NCI-H1105 (cell line): ENCODE data around the gene SMARCC2.
"Not testable (repeated sequence)": the region's sequence is repeated elsewhere in the genome, so short reads cannot be mapped to it uniquely, and the experiment has no call there.

Source experiments
- DNase-seq: peaks from one replicate; lab custom pipeline; 2025; lab: John Stamatoyannopoulos, UW

Gene SMARCC2

GRCh38 chr12:56208006-56208405, 18.7 kb upstream of the SMARCC2 start:
- no peak for DNase-seq

GRCh38 chr12:56206452-56207166, 17.3 kb upstream of the SMARCC2 start:
- DNase-seq = no peak

GRCh38 chr12:56205445-56205844, 16.2 kb upstream of the SMARCC2 start:
- no peak for DNase-seq

- DNase-seq = no peak
Measured at GRCh38 chr12:56204275-56204674, 15.0 kb upstream of the SMARCC2 start.

GRCh38 chr12:56202838-56203237, 13.6 kb upstream of the SMARCC2 start:
- DNase-seq = no peak

GRCh38 chr12:56202366-56202765, 13.1 kb upstream of the SMARCC2 start:
- no peak for DNase-seq

- no peak for DNase-seq
Measured at GRCh38 chr12:56198836-56199235, 9.6 kb upstream of the SMARCC2 start.

- no peak for DNase-seq
Measured at GRCh38 chr12:56197921-56198635, 8.8 kb upstream of the SMARCC2 start.

GRCh38 chr12:56196818-56197550, 7.7 kb upstream of the SMARCC2 start:
- not testable (repeated sequence) for DNase-seq

- DNase-seq = peak; percentile 71
Measured at GRCh38 chr12:56193025-56193578, 3.8 kb upstream of the SMARCC2 start.

- DNase-seq = no peak
Measured at GRCh38 chr12:56192582-56192981, 3.3 kb upstream of the SMARCC2 start.

GRCh38 chr12:56190695-56191155, 1.4 kb upstream of the SMARCC2 start:
- no peak for DNase-seq

GRCh38 chr12:56189918-56190694, 823 bp upstream of the SMARCC2 start:
- DNase-seq = peak; percentile 65

GRCh38 chr12:56188778-56189098, 545 bp downstream of the SMARCC2 start:
- no peak for DNase-seq

- no peak for DNase-seq
Measured at GRCh38 chr12:56188131-56188777, 1.0 kb downstream of the SMARCC2 start.

GRCh38 chr12:56186957-56187356, 2.3 kb downstream of the SMARCC2 start:
- no peak for DNase-seq

GRCh38 chr12:56178347-56178746, 10.9 kb downstream of the SMARCC2 start:
- DNase-seq = no peak

- DNase-seq = no peak
Measured at GRCh38 chr12:56172839-56173238, 16.4 kb downstream of the SMARCC2 start.

- DNase-seq = no peak
Measured at GRCh38 chr12:56169229-56169759, 20.0 kb downstream of the SMARCC2 start.

GRCh38 chr12:56165369-56165768, 23.9 kb downstream of the SMARCC2 start:
- DNase-seq = no peak

GRCh38 chr12:56164345-56164729, 24.9 kb downstream of the SMARCC2 start:
- no peak for DNase-seq
